ENCODE results near the gene DOCK4. TPM values are rescaled to one million over a fixed set of nuclear protein-coding genes. Genes with fewer than 3 reads are reported as not detected.

DOCK4 gene
- total RNA-seq, 1 donor from 2014 or later, result 100 TPM

DNA sequence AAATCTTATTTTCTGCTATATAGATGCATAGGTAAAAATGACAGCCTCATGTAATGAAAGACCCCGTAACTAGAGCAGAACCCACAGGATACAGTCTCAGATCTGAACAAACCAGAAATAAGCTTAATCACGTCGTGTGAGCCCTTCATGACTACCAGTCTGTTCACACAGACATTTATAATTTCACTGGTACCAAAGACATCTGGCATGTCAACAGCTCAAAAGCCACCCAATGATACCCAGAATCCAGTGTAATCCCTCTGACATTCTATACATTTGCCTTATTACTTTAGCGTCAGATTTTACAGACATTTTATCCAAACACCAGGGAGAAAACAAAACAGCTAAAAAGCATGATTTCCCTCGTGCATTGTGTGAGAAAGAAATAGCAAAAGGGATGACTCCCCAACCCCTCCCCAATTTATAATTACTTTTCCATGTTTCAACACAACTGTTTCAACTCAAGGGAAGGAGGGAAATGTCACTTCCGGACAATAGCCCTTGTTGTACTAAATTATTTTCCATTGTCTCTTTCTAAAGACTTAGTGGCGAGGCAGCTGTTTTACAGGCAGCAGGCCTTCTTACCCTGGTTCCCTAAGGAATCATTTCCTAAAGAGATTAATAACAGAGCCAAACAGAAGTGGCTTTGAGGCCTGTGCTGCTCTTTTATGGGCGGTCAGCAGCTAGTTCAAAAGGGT, 33.2 kb downstream of the DOCK4 start:
- no peak for ATAC-seq

DNA sequence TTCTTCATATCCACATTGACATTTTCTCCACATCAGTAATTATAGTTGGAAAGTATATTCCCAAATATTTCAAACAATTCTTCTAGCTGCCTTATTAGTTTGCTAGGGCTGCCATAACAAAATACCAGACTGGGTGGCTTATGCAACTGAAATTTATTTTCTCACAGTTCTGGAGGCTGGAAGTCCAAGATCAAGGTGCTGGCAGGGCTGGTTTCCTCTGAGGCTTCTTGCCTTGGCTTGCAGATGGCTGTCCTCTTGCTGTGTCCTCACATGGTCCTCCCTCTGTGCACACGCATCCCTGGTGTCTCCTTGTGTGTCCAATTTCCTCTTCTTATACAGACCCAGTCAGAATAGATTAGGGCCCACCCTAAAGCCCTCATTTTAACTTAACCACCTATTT, 34.5 kb downstream of the DOCK4 start:
- no peak for DNase-seq
- Histone ChIP-seq H3K4me1 (no peaks in the 10 kb centered on the region), H3K27ac (no peak overlapping the region), H3K4me3 (no peak overlapping the region), H3K36me3 (no peaks in the 10 kb centered on the region), H3K9me3 (no peaks in the 10 kb centered on the region), H3K27me3 (no peaks in the 10 kb centered on the region)
- ATAC-seq, result no peak
- intact Hi-C loops (cut with DNase I), result no loop called here
- TF ChIP-seq, protein P1, sequence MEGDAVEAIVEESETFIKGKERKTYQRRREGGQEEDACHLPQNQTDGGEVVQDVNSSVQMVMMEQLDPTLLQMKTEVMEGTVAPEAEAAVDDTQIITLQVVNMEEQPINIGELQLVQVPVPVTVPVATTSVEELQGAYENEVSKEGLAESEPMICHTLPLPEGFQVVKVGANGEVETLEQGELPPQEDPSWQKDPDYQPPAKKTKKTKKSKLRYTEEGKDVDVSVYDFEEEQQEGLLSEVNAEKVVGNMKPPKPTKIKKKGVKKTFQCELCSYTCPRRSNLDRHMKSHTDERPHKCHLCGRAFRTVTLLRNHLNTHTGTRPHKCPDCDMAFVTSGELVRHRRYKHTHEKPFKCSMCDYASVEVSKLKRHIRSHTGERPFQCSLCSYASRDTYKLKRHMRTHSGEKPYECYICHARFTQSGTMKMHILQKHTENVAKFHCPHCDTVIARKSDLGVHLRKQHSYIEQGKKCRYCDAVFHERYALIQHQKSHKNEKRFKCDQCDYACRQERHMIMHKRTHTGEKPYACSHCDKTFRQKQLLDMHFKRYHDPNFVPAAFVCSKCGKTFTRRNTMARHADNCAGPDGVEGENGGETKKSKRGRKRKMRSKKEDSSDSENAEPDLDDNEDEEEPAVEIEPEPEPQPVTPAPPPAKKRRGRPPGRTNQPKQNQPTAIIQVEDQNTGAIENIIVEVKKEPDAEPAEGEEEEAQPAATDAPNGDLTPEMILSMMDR (IDR thresholded peaks at IDR 0.05), result no peak

More for the DNA sequence above, 33.2 kb downstream of the DOCK4 start:
- H3K36me3 ChIP-seq, result no peaks in the 10 kb centered on the region
- TF ChIP-seq, protein P1 (IDR thresholded peaks at IDR 0.05), result no peak
- intact Hi-C loops (cut with DNase I), result no loop called here
- H3K4me1 ChIP-seq, result no peaks in the 10 kb centered on the region
- no peak for DNase-seq
- H3K27me3 ChIP-seq, result no peaks in the 10 kb centered on the region
- no peak overlapping the region for H3K4me3 ChIP-seq
- no peaks in the 10 kb centered on the region for H3K9me3 ChIP-seq
- H3K27ac ChIP-seq, result no peak overlapping the region

- Histone ChIP-seq H3K36me3 (no peaks in the 10 kb centered on the region), H3K9me3 (no peaks in the 10 kb centered on the region), H3K4me3 (no peak overlapping the region), H3K4me1 (peaks cover 10% of the 10 kb centered on the region), H3K27me3 (no peaks in the 10 kb centered on the region), H3K27ac (no peak overlapping the region)
- ATAC-seq (no peak), DNase-seq (no peak)
- TF ChIP-seq, protein P1 (IDR thresholded peaks at IDR 0.05), result no peak
- intact Hi-C loops (cut with DNase I), result no loop called here
These were observed 37.3 kb downstream of the DOCK4 start for GRCh38 chr7:112168915-112169314.

DNA sequence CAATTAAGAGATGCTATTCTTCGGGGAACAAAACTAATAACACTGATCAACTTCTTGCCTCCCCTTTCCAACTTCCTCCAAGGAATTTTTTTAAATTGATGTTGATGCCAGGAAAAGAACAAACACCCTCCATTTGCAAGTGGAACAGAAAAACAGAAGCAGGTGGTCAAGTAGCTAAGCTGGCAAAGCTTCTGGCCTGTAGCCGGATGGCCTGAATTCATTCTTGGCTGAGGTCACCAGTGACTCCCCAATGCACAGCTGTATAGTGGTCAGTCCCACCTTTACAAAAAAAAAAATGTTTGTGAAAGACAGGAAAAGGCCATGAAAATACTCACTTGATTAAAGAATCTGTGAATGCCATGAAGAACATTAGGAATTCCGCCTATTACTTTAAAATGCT, 39.1 kb downstream of the DOCK4 start:
- Histone ChIP-seq H3K36me3 (no peaks in the 10 kb centered on the region), H3K4me3 (no peak overlapping the region), H3K4me1 (peaks cover 16% of the 10 kb centered on the region), H3K9me3 (no peaks in the 10 kb centered on the region), H3K27ac (no peak overlapping the region), H3K27me3 (no peaks in the 10 kb centered on the region)
- TF ChIP-seq, protein P1 (IDR thresholded peaks at IDR 0.05), result no peak
- ATAC-seq (no peak), DNase-seq (no peak)
- intact Hi-C loops (cut with DNase I), result no loop called here

- no peak overlapping the region for H3K4me3 ChIP-seq
- H3K27ac ChIP-seq, result peak overlapping the region; percentile 4
- H3K27me3 ChIP-seq, result no peaks in the 10 kb centered on the region
- intact Hi-C loops (cut with DNase I), result no loop called here
- H3K36me3 ChIP-seq, result no peaks in the 10 kb centered on the region
- DNase-seq, result no peak
- H3K9me3 ChIP-seq, result no peaks in the 10 kb centered on the region
- H3K4me1 ChIP-seq, result peaks cover 40% of the 10 kb centered on the region
- TF ChIP-seq, protein P1 (IDR thresholded peaks at IDR 0.05), result no peak
- ATAC-seq, result no peak
These were observed 43.3 kb downstream of the DOCK4 start for GRCh38 chr7:112162784-112163506.

Data from upper lobe of right lung (tissue), 1 donor.